HTERT RPE-1 (cell line): ENCODE results near the gene ADARB1.

Source experiments
- in situ Hi-C: fragments of 300-500 bp; cut with MboI; formaldehyde crosslinking; loops from 4 replicates; pipeline ENCODE4 v1.14.3; 2020; ENCODE audit warnings: low sequenced_read_pairs

Gene ADARB1

DNA sequence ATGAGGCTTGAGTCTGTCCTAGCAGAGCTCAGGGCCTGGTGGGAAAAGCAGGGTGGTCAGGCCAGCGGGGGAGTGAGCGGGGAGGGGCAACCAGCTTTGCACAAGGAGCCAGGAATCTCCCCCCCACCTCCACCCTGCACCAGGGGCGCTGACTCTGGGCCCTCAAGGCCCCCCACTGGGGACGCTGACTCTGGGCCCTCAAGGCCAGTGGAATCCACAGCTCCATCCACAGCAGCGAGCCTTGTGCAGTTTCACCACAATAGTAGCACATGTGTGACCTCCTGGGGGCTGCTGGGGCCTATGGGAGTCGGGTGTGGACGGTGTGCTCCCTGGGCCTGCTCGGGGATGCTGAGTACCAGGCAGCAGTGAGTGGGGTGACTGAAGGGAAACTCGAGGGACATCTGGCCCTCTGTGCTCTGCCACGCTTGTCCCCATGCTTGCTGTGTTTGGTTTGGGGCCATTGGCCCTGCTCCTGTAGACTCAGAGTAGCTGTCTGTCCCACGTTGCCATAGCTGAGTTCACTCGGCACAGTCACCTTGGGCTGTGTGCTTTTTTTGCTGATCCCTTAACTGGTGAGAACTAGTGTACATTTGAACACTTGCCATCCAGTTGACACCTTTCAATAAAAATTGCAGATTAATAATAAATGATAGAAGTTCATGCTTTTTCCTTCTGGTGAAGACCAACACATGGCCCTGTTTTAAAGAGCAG lies 89.2 kb downstream of the ADARB1 start:
- in situ Hi-C loops = no loop called here

DNA sequence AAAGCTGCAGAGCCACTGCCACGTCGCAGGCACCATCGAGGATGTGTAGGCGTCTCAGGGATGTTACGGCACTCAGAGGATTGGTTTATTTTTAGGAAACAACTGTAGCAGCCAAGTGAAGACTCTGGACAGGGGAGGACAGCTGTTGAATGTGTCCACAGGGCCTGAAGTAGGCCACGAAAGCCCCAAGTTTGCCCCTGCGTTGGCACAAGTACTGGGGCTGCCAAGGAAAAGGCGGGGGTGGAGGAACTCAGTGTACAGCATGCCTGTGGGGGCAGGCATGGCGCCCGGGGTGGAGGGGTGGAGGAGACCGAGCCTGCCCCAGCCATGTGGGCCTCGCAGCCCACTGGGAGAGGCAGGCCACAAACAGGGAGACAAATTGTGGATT lies 89.7 kb downstream of the ADARB1 start:
- in situ Hi-C loops = no loop called here

DNA sequence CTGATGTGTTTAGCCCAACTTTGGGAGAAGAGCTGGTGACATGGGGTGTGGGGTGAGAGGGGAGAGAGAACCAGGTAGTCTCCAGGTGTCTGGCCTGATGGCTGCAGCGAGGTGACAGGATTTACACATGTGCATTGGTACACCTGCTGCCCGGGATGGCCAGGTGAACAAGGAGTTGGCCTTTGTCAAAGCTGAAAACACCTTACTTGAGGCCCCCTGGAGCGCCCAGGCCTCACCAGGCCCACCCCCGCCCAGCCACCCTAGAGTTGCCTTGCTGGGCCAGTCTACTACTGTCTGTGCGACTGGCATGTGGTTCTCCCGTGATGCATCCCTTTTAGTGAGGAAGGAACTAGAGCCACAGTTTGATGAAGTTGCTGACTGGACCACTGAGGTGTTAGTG lies 90.5 kb downstream of the ADARB1 start:
- in situ Hi-C loops = no loop called here

DNA sequence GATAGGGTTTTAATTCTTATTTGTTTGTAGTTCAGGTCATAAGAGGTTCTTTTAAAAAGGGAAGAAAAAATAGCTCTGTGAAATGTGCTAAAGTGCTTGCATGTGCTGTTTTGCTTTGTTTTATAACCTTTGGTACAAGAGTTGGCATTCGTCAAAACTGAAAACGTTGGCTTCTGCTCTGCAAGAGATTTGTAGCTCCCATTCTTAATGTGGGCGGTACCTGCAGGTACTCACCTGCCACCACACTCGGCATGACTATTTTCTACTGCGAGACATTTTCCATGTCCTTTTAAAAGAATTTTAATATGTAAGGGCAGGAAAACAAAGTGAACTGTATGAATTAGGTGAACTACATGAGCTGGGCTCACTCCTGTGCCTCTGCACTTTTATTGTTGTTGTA lies 92.6 kb downstream of the ADARB1 start:
- in situ Hi-C loops = no loop called here

DNA sequence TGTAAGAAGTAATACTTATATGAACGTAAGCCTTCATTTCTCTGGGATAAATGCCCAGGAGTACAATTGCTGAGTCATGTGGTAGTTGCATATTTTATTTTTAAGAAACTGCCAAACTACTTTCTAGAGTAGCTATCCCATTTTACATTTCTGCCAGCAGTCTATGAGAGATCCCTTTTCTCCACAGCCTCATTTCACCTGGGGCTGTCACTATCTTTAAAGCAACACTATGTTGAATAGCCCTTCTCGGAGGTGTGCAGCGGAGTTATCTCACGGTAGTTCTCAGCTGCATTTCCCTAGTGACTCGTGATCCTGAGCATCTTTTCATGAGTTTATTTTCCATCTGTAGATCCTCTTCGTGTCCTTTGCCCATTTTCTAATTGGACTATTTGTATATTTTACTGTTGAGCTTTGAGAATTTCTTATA lies 93.4 kb downstream of the ADARB1 start:
- in situ Hi-C loops = no loop called here

DNA sequence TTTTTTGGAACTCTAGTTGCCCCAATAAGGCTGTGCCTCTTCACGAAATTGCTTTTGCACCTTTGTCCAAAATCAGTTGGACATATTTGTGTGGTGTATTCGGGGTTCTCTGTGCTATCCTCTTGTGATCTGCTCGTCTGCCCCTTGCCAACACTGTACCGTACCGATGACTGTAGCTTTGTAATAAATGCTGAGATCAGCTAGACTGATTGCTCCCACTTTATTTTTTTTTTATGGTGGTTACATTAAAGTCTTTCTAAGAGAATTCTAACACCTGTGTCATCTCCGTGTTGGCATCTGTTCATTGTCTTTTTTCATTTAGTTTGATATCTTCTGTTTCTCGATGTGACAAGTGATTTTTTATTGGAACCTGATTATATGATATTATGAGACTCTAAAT lies 94.1 kb downstream of the ADARB1 start:
- in situ Hi-C loops = no loop called here

DNA sequence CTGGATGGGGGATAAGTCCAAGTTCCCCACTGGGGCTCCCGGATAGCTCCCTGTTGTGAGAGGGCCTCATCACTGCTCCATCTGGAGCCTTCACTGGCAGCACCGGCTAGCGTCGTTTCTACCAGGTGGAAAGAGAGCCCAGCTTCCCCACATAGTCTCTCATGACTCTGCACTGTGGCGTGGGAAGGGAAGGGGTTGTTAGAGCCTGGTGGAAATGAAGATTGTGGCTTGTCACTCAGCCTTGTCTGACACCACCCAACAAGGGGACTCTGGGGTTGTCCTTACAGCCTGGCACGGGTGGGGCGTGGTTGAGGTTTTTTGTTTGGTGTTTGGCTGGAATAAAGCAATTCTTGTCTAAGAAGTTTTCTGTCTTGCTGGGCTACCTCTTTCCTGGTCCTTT lies 94.6 kb downstream of the ADARB1 start:
- in situ Hi-C loops = no loop called here

DNA sequence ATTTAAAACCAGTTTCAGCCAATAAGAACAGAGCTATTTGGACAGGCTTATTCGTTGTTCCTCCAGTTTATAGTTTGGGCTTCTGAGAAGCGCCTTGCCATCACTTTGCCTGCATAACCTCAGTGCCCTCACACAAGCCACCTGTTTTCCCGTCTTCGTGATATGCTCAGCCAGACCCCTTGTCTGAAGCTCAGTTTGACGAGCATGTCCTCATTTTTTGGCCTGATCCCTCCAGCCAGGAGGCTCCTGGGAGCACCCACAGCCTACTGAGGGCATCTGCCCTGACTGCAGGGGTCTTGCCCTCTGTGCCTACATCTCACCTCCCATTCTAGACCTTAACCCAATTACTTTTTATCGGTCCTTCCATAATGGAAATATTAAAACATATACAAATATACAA lies 95.3 kb downstream of the ADARB1 start:
- in situ Hi-C loops = no loop called here

DNA sequence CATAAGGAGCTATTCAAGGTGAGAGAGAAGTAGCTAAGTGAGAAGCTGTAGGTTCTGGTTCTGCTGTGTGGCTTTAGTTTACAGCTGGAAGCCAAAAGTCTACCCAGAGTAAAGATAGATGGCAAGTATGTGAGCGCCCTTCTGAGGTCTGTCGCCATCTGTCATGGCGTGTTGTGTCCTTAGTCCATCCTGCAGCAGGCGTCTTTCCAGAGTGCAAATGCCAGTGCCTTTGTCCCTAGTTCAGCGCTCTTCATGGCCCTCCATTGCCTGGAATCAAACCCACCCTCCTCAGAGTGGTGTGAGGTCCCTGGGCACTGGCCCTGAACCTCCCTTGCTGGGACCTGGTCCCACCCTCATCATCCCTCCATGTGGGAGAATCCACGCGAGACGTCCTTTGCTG lies 96.6 kb downstream of the ADARB1 start:
- in situ Hi-C loops = no loop called here

DNA sequence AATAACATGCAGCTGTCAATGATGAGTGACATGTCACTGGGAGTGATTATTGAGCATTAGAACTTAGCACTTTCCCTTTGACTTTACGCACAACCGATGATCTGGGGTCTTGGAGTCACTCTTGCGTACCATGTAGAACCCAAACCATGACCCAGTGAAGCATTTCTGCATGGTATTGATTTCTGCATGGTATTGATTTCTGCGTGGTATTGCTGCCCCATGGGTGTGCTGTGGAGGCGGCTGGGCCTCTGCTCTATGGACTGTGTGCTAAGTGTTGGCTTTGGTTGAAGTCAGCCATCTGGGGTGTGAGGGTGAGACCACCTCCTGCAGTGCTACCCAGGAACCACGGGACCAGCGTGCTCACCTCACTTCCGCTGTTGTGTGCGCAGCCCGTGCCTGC lies 98.0 kb downstream of the ADARB1 start:
- in situ Hi-C loops = no loop called here

DNA sequence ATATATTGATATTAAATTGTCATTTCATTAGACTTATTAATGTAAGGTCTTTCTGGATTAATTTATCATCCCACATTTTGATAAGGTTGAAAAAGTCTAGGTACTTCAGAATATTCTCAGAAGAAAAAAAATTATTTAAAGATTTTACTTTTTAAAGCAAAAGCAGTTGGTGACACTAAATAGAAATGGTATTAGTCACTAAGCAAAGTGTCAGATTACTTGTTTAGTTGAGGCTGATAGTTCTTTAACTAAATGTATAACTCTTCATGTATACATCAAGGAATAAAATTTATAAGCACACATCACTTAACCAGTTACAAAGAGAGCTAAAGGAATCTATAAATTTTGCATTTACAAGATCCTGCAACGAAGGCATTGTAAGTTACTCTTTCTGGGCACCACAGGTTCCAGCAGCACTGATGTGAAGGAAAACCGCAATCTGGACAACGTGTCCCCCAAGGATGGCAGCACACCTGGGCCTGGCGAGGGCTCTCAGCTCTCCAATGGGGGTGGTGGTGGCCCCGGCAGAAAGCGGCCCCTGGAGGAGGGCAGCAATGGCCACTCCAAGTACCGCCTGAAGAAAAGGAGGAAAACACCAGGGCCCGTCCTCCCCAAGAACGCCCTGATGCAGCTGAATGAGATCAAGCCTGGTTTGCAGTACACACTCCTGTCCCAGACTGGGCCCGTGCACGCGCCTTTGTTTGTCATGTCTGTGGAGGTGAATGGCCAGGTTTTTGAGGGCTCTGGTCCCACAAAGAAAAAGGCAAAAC lies 101.1 kb downstream of the ADARB1 start:
- in situ Hi-C loops = no loop called here

DNA sequence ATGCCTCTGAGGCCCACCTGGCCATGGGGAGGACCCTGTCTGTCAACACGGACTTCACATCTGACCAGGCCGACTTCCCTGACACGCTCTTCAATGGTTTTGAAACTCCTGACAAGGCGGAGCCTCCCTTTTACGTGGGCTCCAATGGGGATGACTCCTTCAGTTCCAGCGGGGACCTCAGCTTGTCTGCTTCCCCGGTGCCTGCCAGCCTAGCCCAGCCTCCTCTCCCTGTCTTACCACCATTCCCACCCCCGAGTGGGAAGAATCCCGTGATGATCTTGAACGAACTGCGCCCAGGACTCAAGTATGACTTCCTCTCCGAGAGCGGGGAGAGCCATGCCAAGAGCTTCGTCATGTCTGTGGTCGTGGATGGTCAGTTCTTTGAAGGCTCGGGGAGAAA lies 101.8 kb downstream of the ADARB1 start:
- in situ Hi-C loops = no loop called here

DNA sequence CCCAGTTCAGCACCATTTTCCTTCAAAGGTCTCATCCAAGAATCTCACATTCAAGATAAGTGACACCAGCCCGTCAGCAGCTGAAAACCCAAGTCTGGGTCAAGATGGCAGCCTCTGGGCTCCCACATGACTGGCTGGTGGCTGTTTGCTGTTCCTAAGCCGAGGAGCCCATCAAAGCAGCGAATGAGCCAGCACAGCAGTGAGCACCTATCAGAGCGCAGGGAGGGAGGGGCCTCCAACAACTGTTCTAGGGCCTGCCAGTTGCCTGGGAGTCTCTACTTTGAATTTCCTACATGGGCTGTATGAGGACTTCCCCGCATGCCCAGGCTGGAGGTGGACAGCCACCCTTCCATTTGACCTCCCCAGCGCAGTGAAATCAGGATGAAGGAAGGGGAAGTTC lies 102.7 kb downstream of the ADARB1 start:
- in situ Hi-C loops = no loop called here

DNA sequence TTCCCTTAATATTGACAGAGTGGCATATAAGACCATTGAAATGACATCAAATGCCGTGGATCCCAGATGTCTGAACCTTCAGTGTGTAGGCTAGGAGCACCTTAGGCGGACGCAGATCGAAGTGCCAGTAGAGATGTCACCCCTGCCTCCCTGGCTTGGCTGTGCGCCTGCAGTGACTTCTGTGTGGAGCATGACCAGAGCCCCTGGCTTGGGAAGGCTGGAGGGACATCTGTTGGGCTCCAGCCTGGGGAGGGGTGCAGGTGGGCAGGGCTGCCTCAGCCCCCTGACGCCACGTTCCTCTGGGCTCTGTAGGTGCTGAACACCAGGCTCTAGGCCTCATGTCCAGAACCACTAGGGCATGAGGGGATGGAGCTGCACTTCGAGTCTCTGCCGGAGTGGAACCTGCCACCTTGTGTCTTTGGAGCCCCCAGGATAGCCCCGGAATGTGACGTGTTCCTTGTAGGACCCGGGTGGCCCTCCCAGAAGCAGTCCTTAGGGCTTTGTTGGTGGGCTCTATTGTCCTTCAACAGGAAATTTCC lies 103.8 kb downstream of the ADARB1 start:
- in situ Hi-C loops = no loop called here

DNA sequence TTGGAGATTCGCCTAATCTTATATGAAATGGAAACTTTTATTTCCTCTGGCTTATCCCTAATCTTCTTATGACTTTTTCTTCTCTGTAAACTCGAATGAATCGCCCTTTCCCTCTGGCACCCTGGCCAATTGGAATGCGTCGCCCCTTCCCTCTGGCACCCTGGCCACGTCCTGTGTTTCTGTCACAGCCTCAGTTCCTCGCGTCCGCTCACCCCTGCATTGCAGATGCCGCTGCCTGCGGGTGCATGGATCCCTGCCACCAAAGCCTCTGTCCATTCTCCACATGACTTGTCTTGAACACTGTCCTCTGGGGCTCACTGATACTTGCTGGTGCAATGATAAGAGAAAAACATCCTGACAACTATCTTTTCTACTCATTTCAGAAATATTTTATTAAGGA lies 104.6 kb downstream of the ADARB1 start:
- in situ Hi-C loops = no loop called here

DNA sequence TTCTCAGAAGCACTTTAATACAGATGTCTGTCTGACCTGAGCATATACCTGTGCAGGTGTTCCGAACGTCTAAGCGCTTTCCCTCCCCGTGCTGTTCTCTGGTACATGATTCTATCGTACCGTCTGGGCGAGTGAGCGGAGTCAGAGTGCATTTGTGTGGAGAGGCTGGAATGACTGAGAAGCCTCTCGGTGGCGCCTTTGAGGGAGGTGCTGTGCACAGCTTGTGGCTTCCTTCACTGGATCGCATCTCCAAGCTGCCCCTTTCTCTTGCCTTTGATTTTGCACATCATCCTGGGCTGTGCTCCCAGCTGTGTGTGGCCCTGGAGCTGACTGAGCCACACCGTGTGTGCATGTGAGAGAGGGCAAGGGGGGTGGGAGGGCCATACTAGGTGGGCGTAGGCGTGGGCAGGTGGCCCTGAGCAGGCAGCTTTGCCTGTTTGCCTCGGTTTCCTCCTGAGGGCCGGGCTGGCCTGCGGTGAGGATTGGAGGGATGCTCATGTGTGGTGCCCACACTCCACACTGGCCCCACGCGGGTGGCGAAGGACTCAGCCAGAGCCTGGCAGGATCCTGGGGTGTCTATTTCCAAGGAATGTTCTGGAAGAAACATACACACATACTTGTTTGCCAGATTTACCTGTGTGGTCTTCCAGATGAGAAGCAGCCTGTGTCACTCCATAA lies 105.3 kb downstream of the ADARB1 start:
- in situ Hi-C loops = no loop called here

DNA sequence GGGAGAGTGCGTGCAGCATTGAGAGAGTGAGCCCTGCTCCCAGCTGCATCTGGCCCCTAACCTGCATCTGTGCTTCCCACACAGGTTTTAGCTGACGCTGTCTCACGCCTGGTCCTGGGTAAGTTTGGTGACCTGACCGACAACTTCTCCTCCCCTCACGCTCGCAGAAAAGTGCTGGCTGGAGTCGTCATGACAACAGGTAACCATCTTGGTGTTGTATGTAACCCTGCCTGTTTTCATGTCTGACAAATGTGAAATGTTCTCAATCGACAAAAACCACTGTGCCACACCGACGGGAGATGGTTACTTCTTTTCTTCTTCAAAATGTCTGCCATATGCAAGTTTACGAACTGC lies 105.8 kb downstream of the ADARB1 start:
- in situ Hi-C loops = no loop called here

DNA sequence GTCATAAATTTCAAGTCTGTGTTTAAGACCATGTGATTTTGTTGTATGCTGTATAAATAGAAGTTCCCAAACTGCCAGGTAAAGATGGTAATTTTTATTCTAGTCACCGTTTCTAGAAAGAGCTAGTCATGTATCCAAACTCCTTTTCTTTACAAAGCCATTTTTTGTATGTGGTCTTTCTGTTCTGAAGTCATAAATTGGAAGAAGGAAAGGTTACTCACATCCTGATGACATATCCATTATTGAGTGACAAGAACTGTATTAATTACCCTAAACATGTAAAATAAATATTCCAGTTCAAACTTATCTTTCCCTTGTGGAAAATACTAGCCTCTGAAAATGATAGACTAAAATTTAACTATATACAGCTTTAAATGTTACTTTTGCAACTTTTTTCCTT lies 108.6 kb downstream of the ADARB1 start:
- in situ Hi-C loops = no loop called here

DNA sequence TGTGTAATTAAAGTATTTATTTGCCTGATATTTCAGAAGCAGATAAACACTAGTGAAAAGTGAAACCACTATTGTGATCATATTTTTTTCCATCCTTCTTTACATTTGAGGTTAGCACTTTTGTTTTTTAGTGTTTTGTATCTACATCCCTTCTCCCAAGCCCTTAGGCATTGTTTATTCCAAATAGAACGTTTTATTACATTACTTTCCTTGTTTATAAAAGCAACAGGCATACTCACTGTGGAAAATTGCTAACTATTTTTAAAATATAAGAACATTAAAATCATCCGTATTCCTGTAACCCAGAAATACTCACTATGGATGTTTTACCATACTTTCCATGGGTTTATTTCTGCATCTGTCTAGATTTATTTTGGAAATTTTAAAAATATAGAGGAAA lies 109.5 kb downstream of the ADARB1 start:
- in situ Hi-C loops = no loop called here

DNA sequence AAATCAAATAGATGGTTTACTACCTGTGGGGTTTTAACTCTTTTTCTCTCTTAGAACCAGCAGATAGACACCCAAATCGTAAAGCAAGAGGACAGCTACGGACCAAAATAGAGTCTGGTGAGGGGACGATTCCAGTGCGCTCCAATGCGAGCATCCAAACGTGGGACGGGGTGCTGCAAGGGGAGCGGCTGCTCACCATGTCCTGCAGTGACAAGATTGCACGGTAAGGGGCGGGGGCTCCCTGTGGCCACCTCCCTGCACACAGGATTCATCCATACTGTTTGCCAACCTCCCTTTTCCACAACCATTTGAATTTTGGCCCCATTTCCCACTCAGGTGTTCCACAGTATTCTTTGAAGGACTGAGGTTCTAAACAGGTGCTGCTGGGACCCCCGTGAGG lies 110.5 kb downstream of the ADARB1 start:
- in situ Hi-C loops = no loop called here

DNA sequence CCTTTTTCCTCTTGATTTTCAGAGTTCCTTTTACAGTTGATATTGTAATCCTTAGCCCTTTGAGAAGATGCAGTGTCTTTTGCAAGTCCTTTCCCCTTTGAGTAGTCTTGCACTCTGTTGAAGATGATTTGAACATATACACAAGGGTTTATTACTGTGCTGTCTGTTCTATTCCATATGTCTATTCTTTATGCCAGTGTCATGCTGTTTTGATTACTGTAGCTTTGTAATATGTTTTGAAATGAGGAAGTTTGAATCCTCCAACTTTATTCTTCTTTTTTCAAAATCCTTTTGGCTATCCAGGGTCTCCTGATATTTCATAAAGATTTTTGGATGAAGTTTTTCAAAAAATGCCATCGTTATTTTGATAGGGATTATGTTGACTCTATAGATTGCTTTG lies 112.3 kb downstream of the ADARB1 start:
- in situ Hi-C loops = no loop called here

DNA sequence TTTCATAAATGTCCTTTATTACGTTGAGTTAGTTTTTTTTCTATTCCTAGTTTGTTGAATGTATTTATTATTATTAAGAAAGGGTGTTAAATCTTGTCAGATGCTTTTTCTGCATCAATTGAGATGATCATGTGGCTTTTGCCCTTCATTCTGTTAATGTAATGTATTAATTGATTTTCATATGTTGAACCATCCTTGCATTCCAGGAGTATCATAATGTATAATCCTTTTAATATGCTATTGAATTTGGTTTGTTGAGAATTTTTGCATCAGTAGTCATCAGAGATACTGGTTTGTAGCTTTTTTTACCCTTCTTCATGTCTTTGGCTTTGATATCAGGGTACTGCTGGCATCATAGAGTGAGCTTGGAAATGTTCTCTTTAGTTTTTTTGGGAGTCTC lies 113.3 kb downstream of the ADARB1 start:
- in situ Hi-C loops = no loop called here
